Large intestine (tissue), 3 donors: Measurements from ENCODE around the gene LAMP1. TPM values are rescaled to one million over a fixed set of nuclear protein-coding genes. Genes with fewer than 3 reads are reported as not detected.
"Not testable (repeated sequence)": the region's sequence is repeated elsewhere in the genome, so short reads cannot be mapped to it uniquely, and the experiment has no call there.

ENCODE experiments used
- DNase-seq, 2 donors: peaks; one replicate each; pipeline versions ENCODE4 v3.0.0 to v3.0.0-alpha.2; 2013
- H3K27ac ChIP-seq: one replicate; pipeline ENCODE4 v1.5.1; 2013; ENCODE audit warnings: low read length
- H3K27me3 ChIP-seq: 2 replicates; pipeline ENCODE4 v1.6.1; 2013; ENCODE audit warnings: low read length; ENCODE audit not compliant: control insufficient read depth, insufficient read depth
- H3K36me3 ChIP-seq: 2 replicates; pipeline ENCODE4 v1.6.1; 2013; ENCODE audit warnings: low read length; ENCODE audit not compliant: control insufficient read depth, insufficient read depth
- H3K4me1 ChIP-seq: one replicate; pipeline ENCODE4 v1.6.1; 2013; ENCODE audit warnings: low read length; ENCODE audit not compliant: control insufficient read depth, insufficient read depth
- H3K4me3 ChIP-seq: one replicate; pipeline ENCODE4 v1.5.1; 2013; ENCODE audit warnings: low read length
- H3K9me3 ChIP-seq: one replicate; pipeline ENCODE4 v1.6.1; 2013; ENCODE audit warnings: mild to moderate bottlenecking, low read depth, low read length, moderate library complexity; ENCODE audit not compliant: control insufficient read depth
- WGBS: methylation state at CpG from one replicate; pipeline ENCODE4 v1.1.5; 2013; ENCODE audit warnings: low lambda C conversion rate; ENCODE audit not compliant: insufficient coverage; 5-methylcytosine and 5-hydroxymethylcytosine counted together
- polyA plus RNA-seq: library from polyadenylated mRNA; unstranded; fragments of 120-200 nt; gene quantifications from one replicate; pipeline ENCODE4 v1.2.1, GENCODE V29; 2013

The LAMP1 gene
- polyA plus RNA-seq, 1 donor: 215 TPM

GRCh38 chr13:113314112-113314511 is 17.1 kb downstream of the LAMP1 start:
- H3K4me3 ChIP-seq, H3K27me3 ChIP-seq, DNase-seq, H3K27ac ChIP-seq, H3K4me1 ChIP-seq, H3K9me3 ChIP-seq: not testable (repeated sequence)
- peaks cover 59% of the 10 kb centered on the region for H3K36me3 ChIP-seq
- no CpG with 5 or more reads among the region's 20 CpGs for WGBS

GRCh38 chr13:113314895-113315470 is 17.9 kb downstream of the LAMP1 start:
- no CpG with 5 or more reads among the region's 23 CpGs for WGBS
- H3K4me3 ChIP-seq, H3K27ac ChIP-seq, H3K27me3 ChIP-seq, H3K4me1 ChIP-seq, DNase-seq, H3K9me3 ChIP-seq: not testable (repeated sequence)
- H3K36me3 ChIP-seq: peaks cover 64% of the 10 kb centered on the region

GRCh38 chr13:113315992-113316391 is 19.0 kb downstream of the LAMP1 start:
- H3K4me3 ChIP-seq: no peak overlapping the region
- no CpG with 5 or more reads among the region's 5 CpGs for WGBS
- H3K4me1 ChIP-seq: no peaks in the 10 kb centered on the region
- H3K27ac ChIP-seq: no peak overlapping the region
- no peaks in the 10 kb centered on the region for H3K9me3 ChIP-seq
- peaks cover 69% of the 10 kb centered on the region for H3K36me3 ChIP-seq
- no peak for DNase-seq
- H3K27me3 ChIP-seq: no peaks in the 10 kb centered on the region

GRCh38 chr13:113317031-113317430 is 20.0 kb downstream of the LAMP1 start:
- Histone ChIP-seq H3K4me3 (no peak overlapping the region), H3K27ac (no peak overlapping the region), H3K9me3 (no peaks in the 10 kb centered on the region), H3K27me3 (no peaks in the 10 kb centered on the region), H3K36me3 (peaks cover 69% of the 10 kb centered on the region), H3K4me1 (no peaks in the 10 kb centered on the region)
- no peak for DNase-seq
- WGBS: no CpG with 5 or more reads among the region's 12 CpGs

- no peaks in the 10 kb centered on the region for H3K27me3 ChIP-seq
- WGBS: no CpG with 5 or more reads among the region's 18 CpGs
- H3K9me3 ChIP-seq: peaks cover 3% of the 10 kb centered on the region
- no peaks in the 10 kb centered on the region for H3K4me1 ChIP-seq
- no peak overlapping the region for H3K4me3 ChIP-seq
- DNase-seq: no peak
- no peak overlapping the region for H3K27ac ChIP-seq
- peaks cover 71% of the 10 kb centered on the region for H3K36me3 ChIP-seq
Measured at GRCh38 chr13:113318956-113319355, 21.9 kb downstream of the LAMP1 start.

GRCh38 chr13:113319371-113319770 is 22.3 kb downstream of the LAMP1 start:
- no peak for DNase-seq
- H3K4me3 ChIP-seq: no peak overlapping the region
- no CpG with 5 or more reads among the region's 14 CpGs for WGBS
- H3K36me3 ChIP-seq: peaks cover 76% of the 10 kb centered on the region
- H3K27ac ChIP-seq: no peak overlapping the region
- no peaks in the 10 kb centered on the region for H3K4me1 ChIP-seq
- H3K27me3 ChIP-seq: no peaks in the 10 kb centered on the region
- peaks cover 3% of the 10 kb centered on the region for H3K9me3 ChIP-seq

GRCh38 chr13:113320226-113320875 is 23.3 kb downstream of the LAMP1 start:
- WGBS: 92% methylated on average over 2 of the region's 19 CpGs
- Histone ChIP-seq H3K9me3 (peaks cover 3% of the 10 kb centered on the region), H3K27me3 (no peaks in the 10 kb centered on the region), H3K27ac (no peak overlapping the region), H3K36me3 (peaks cover 84% of the 10 kb centered on the region), H3K4me3 (no peak overlapping the region), H3K4me1 (no peaks in the 10 kb centered on the region)
- no peak for DNase-seq

- H3K9me3 ChIP-seq: peaks cover 3% of the 10 kb centered on the region
- no peak overlapping the region for H3K27ac ChIP-seq
Measured at GRCh38 chr13:113321546-113321945, 24.5 kb downstream of the LAMP1 start.

GRCh38 chr13:113322043-113322461 is 25.0 kb downstream of the LAMP1 start:
- no peak overlapping the region for H3K27ac ChIP-seq
- DNase-seq: no peak
- WGBS: no CpG with 5 or more reads among the region's 17 CpGs

More at GRCh38 chr13:113321546-113321945, 24.5 kb downstream of the LAMP1 start:
- Histone ChIP-seq H3K4me3 (no peak overlapping the region), H3K27me3 (no peaks in the 10 kb centered on the region), H3K4me1 (no peaks in the 10 kb centered on the region), H3K36me3 (peaks cover 91% of the 10 kb centered on the region)
- DNase-seq: no peak
- WGBS: no CpG with 5 or more reads among the region's 22 CpGs

GRCh38 chr13:113322890-113323651 is 26.0 kb downstream of the LAMP1 start:
- H3K27ac ChIP-seq: no peak overlapping the region
- no peak for DNase-seq
- peaks cover 83% of the 10 kb centered on the region for H3K36me3 ChIP-seq
- 100% methylated on average over 4 of the region's 25 CpGs for WGBS
- H3K4me3 ChIP-seq: no peak overlapping the region
- no peaks in the 10 kb centered on the region for H3K27me3 ChIP-seq
- no peaks in the 10 kb centered on the region for H3K4me1 ChIP-seq
- peaks cover 3% of the 10 kb centered on the region for H3K9me3 ChIP-seq

More at GRCh38 chr13:113322043-113322461, 25.0 kb downstream of the LAMP1 start:
- Histone ChIP-seq H3K4me3 (no peak overlapping the region), H3K36me3 (peaks cover 89% of the 10 kb centered on the region), H3K9me3 (peaks cover 3% of the 10 kb centered on the region), H3K27me3 (no peaks in the 10 kb centered on the region), H3K4me1 (no peaks in the 10 kb centered on the region)
